CD14-positive monocyte (primary cell): ENCODE data around the gene PCARE. TPM values are rescaled to one million over a fixed set of nuclear protein-coding genes. Genes with fewer than 3 reads are reported as not detected.

Source experiments
- DNase-seq, 3 donors: peaks; one replicate each; pipeline ENCODE4 v3.0.0-alpha.2; 2011 to 2022
- H2AFZ ChIP-seq: 2 replicates; pipeline ENCODE4 v1.6.0; 2012; ENCODE audit warnings: mild to moderate bottlenecking, low read depth, low read length, inconsistent platforms; ENCODE audit not compliant: insufficient read depth, poor library complexity, severe bottlenecking
- H3K27ac ChIP-seq, 2 donors: 1 replicate in 1 of 2; 2 replicates in 1 of 2; pipeline ENCODE4 v1.5.1; 2012 to 2013; ENCODE audit warnings: low read length in 2 of 2, control low read depth in 1 of 2, inconsistent platforms in 1 of 2, low read depth in 1 of 2, mild to moderate bottlenecking in 1 of 2
- H3K27me3 ChIP-seq, 2 donors: one replicate each; pipeline versions ENCODE4 v1.6.0 to v1.6.1; 2011 to 2013; ENCODE audit warnings: low read length in 2 of 2; ENCODE audit not compliant: control insufficient read depth in 2 of 2, insufficient read depth in 2 of 2
- H3K36me3 ChIP-seq, 2 donors: replicated peaks in 1 of 2; 1 replicate in 1 of 2; 2 replicates in 1 of 2; pipeline versions ENCODE4 v1.5.1 to v1.6.1; 2012 to 2013; ENCODE audit warnings: low read length in 2 of 2, control low read depth in 1 of 2, inconsistent platforms in 1 of 2, mild to moderate bottlenecking in 1 of 2; ENCODE audit not compliant: insufficient read depth in 2 of 2, control insufficient read depth in 1 of 2
- H3K4me1 ChIP-seq, 2 donors: 1 replicate in 1 of 2; 2 replicates in 1 of 2; pipeline versions ENCODE4 v1.5.1 to v1.6.1; 2012 to 2013; ENCODE audit warnings: low read length in 2 of 2, control low read depth in 1 of 2, inconsistent platforms in 1 of 2, mild to moderate bottlenecking in 1 of 2, moderate library complexity in 1 of 2; ENCODE audit not compliant: insufficient read depth in 2 of 2, control insufficient read depth in 1 of 2
- H3K4me2 ChIP-seq: replicated peaks from 2 replicates; pipeline ENCODE3; 2012; ENCODE audit warnings: low read length, moderate library complexity, mild to moderate bottlenecking; ENCODE audit not compliant: poor library complexity, severe bottlenecking; ENCODE audit errors: extremely low read depth
- H3K4me3 ChIP-seq, 3 experiments: fragments of 200-600 bp in 1 of 3; sonication (generic) in 1 of 3; replicated peaks in 1 of 3; 1 replicate in 2 of 3; 2 replicates in 1 of 3; pipeline ENCODE4 v1.5.1; 2011 to 2013; ENCODE audit warnings: low read length in 3 of 3, mild to moderate bottlenecking in 3 of 3, control low read depth in 2 of 3, low read depth in 2 of 3, inconsistent platforms in 1 of 3, moderate library complexity in 1 of 3
- H3K79me2 ChIP-seq: 2 replicates; pipeline ENCODE4 v1.6.0; 2012; ENCODE audit warnings: mild to moderate bottlenecking, control low read depth, inconsistent platforms, low read length, moderate library complexity; ENCODE audit not compliant: insufficient read depth
- H3K9ac ChIP-seq: 2 replicates; pipeline ENCODE4 v1.6.0; 2017; ENCODE audit warnings: low read length, mild to moderate bottlenecking; ENCODE audit not compliant: insufficient read depth, poor library complexity, severe bottlenecking
- H3K9me3 ChIP-seq, 2 donors: replicated peaks in 1 of 2; 1 replicate in 1 of 2; 2 replicates in 1 of 2; pipeline versions ENCODE4 v1.5.1 to v1.6.1; 2012 to 2013; ENCODE audit warnings: low read length in 2 of 2, control low read depth in 1 of 2; ENCODE audit not compliant: control insufficient read depth in 1 of 2, insufficient read depth in 1 of 2
- H4K20me1 ChIP-seq: 2 replicates; pipeline ENCODE4 v1.6.0; 2012; ENCODE audit warnings: mild to moderate bottlenecking, low read length, control low read depth, moderate library complexity; ENCODE audit not compliant: insufficient read depth
- H3K27ac Mint-ChIP-seq, 7 donors: one replicate each; pipeline ENCODE4 v1.8.0; 2020; ENCODE audit warnings: mild to moderate bottlenecking in 7 of 7, mixed read lengths in 7 of 7, moderate library complexity in 6 of 7, inconsistent platforms in 2 of 7
- H3K27me3 Mint-ChIP-seq, 3 donors: one replicate each; pipeline ENCODE4 v1.8.0; 2021 to 2022; ENCODE audit warnings: low read depth in 3 of 3, mild to moderate bottlenecking in 3 of 3, mixed read lengths in 3 of 3, moderate library complexity in 3 of 3, inconsistent platforms in 1 of 3
- H3K36me3 Mint-ChIP-seq, 2 donors: one replicate each; pipeline ENCODE4 v1.8.0; 2020; ENCODE audit warnings: mixed read lengths in 2 of 2, inconsistent platforms in 1 of 2, mild to moderate bottlenecking in 1 of 2
- H3K4me1 Mint-ChIP-seq: one replicate; pipeline ENCODE4 v1.8.0; 2020; ENCODE audit warnings: mild to moderate bottlenecking, mixed read lengths
- H3K4me3 Mint-ChIP-seq, 2 donors: one replicate each; pipeline ENCODE4 v1.8.0; 2020; ENCODE audit warnings: mild to moderate bottlenecking in 2 of 2, mixed read lengths in 2 of 2, moderate library complexity in 1 of 2
- H3K9me3 Mint-ChIP-seq, 7 donors: one replicate each; pipeline ENCODE4 v1.8.0; 2020 to 2022; ENCODE audit warnings: mixed read lengths in 7 of 7, mild to moderate bottlenecking in 6 of 7, moderate library complexity in 6 of 7, inconsistent platforms in 2 of 7
- CTCF ChIP-seq: fragments of 200-600 bp; IDR thresholded peaks from one replicate; pipeline ENCODE4 v1.8.0; 2022; ENCODE audit warnings: antibody characterized with exemption, mild to moderate bottlenecking
- WGBS: methylation state at CpG from one replicate; pipeline ENCODE4 v1.1.5; 2013; ENCODE audit warnings: missing lambda C conversion rate; ENCODE audit not compliant: insufficient coverage; 5-methylcytosine and 5-hydroxymethylcytosine counted together
- intact Hi-C, 2 donors: fragments of 100-400 bp; cut with micrococcal nuclease; formaldehyde crosslinking; loops; one replicate each; pipeline versions ENCODE4 v1.15.0 to v1.15.1; 2023
- polyA plus RNA-seq, 3 donors: library from polyadenylated mRNA; depleted of rRNA in 1 of 3; unstranded in 2 of 3; stranded (reverse) in 1 of 3; fragments of 300-500 nt in 2 of 3; fragments of >200 nt in 1 of 3; fragmentation: Illumina TruSeq in 2 of 3; gene quantifications; 1 replicate in 2 of 3; 2 replicates in 1 of 3; pipeline ENCODE4 v1.2.3, GENCODE V29; 2012 to 2021

The PCARE gene
- polyA plus RNA-seq, 3 donors, result not detected

GRCh38 chr2:29023188-29023587, 51.1 kb downstream of the PCARE start:
- intact Hi-C loops, result no loop called here
- no peak overlapping the region for H2AFZ ChIP-seq
- peaks cover 0 to 6% (median 2%) of the 10 kb centered on the region in 3 donors for H3K27me3 Mint-ChIP-seq

GRCh38 chr2:29022679-29023078, 51.6 kb downstream of the PCARE start:
- H3K4me3 Mint-ChIP-seq, result no peak overlapping the region
- H2AFZ ChIP-seq, result no peak overlapping the region
- no peak overlapping the region for H3K4me2 ChIP-seq
- H3K79me2 ChIP-seq, result no peaks in the 10 kb centered on the region
- no peaks in the 10 kb centered on the region for H3K9me3 ChIP-seq
- H3K27ac ChIP-seq, result no peak overlapping the region
- no peaks in the 10 kb centered on the region for H4K20me1 ChIP-seq
- no peaks in the 10 kb centered on the region for H3K36me3 ChIP-seq
- no peak overlapping the region for H3K4me3 ChIP-seq
- TF ChIP-seq CTCF, result no peak
- peaks cover 0 to 2% (median 0%) of the 10 kb centered on the region in 7 donors for H3K9me3 Mint-ChIP-seq
- peaks cover 10% of the 10 kb centered on the region for H3K4me1 Mint-ChIP-seq
- H3K4me1 ChIP-seq, result peaks cover 8 to 9% of the 10 kb centered on the region in 2 donors
- no peak overlapping the region for H3K9ac ChIP-seq
- no CpG with 5 or more reads among the region's 6 CpGs for WGBS
- peaks cover 0 to 6% (median 0%) of the 10 kb centered on the region in 3 donors for H3K27me3 Mint-ChIP-seq
- H3K27ac Mint-ChIP-seq, result peak overlapping the region in 1 of 7 donors; percentile 9
- intact Hi-C loops, result no loop called here
- no peaks in the 10 kb centered on the region for H3K36me3 Mint-ChIP-seq
- DNase-seq, result no peak
- no peaks in the 10 kb centered on the region for H3K27me3 ChIP-seq

More at GRCh38 chr2:29023188-29023587, 51.1 kb downstream of the PCARE start:
- Histone ChIP-seq H3K9me3 (no peaks in the 10 kb centered on the region), H3K27me3 (no peaks in the 10 kb centered on the region), H4K20me1 (no peaks in the 10 kb centered on the region), H3K4me1 (peaks cover 3 to 4% of the 10 kb centered on the region in 2 donors), H3K9ac (no peak overlapping the region), H3K27ac (no peak overlapping the region), H3K36me3 (no peaks in the 10 kb centered on the region), H3K4me2 (no peak overlapping the region), H3K4me3 (no peak overlapping the region), H3K79me2 (no peaks in the 10 kb centered on the region)
- no peak for TF ChIP-seq CTCF
- Mint-ChIP-seq H3K27ac (peak overlapping the region in 1 of 7 donors; percentile 10), H3K4me3 (no peak overlapping the region), H3K9me3 (peaks cover 0 to 2% (median 0%) of the 10 kb centered on the region in 7 donors), H3K4me1 (peaks cover 6% of the 10 kb centered on the region), H3K36me3 (no peaks in the 10 kb centered on the region)
- DNase-seq, result no peak
- whole genome bisulfite sequencing, result 100% methylated on average over 2 of the region's 4 CpGs
